ENCODE results near the gene NAA11. TPM values are rescaled to one million over a fixed set of nuclear protein-coding genes. Genes with fewer than 3 reads are reported as not detected.

Gene NAA11
- total and polyA plus RNA-seq, 4 donors = not detected

DNA sequence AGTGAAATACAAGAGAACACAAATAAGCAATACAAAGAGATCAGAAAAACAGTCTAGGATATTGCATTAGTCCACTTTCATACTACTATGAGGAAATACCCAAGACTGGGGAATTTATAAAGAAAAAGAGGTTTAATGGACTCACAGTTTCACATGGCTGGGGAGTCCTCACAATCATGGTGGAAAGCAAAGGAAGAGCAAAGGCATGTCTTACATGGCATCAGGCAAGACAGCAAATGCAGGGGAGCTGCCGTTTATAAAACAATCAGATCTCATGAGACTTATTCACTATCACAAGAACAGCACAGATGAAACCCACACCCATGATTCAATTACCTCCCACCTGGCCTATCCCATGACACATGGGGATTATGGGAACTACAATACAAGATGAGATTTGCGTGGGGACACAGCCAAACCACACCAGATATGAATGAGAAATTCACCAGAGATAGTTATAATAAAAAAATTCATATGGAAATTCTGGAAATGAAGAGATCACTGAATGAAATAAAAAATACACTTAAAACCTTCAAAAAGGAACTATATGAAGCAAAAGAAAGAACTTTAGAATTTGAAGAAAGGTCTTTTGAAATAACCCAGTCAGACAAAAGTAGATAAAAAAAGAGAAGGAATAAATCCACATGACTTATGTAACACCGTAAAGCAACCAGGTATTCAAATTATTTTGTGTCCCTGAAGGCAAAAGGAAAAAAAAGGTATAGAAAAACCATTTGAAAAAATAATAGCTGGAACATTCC is 16.2 kb upstream of the NAA11 start:
- 89 to 90% methylated on average over 3 of the region's 3 CpGs for WGBS, 2 donors
- Histone ChIP-seq H3K4me3 (no peak overlapping the region), H3K4me1 (ENCODE audit: control insufficient read depth in 5 of 5, insufficient read depth in 5 of 5, low read length in 5 of 5) (no peaks in the 10 kb centered on the region), H3K36me3 (ENCODE audit: control insufficient read depth in 4 of 4, insufficient read depth in 4 of 4, low read length in 4 of 4) (no peaks in the 10 kb centered on the region), H3K9me3 (ENCODE audit: control insufficient read depth in 4 of 4, insufficient read depth in 3 of 4, low read length in 3 of 4) (peaks cover 0 to 6% (median 3%) of the 10 kb centered on the region in 4 donors), H3K27me3 (ENCODE audit: control insufficient read depth in 3 of 3, insufficient read depth in 3 of 3, low read length in 2 of 3) (no peaks in the 10 kb centered on the region), H3K9ac (ENCODE audit: insufficient read depth in 1 of 2, low read length in 2 of 2) (no peak overlapping the region), H3K27ac (ENCODE audit: low read depth in 1 of 2, low read length in 1 of 2) (no peak overlapping the region)
- DNase-seq (no peak), ATAC-seq (ENCODE audit: insufficient read depth, low FRiP score) (no peak)
- TF ChIP-seq, protein P1, sequence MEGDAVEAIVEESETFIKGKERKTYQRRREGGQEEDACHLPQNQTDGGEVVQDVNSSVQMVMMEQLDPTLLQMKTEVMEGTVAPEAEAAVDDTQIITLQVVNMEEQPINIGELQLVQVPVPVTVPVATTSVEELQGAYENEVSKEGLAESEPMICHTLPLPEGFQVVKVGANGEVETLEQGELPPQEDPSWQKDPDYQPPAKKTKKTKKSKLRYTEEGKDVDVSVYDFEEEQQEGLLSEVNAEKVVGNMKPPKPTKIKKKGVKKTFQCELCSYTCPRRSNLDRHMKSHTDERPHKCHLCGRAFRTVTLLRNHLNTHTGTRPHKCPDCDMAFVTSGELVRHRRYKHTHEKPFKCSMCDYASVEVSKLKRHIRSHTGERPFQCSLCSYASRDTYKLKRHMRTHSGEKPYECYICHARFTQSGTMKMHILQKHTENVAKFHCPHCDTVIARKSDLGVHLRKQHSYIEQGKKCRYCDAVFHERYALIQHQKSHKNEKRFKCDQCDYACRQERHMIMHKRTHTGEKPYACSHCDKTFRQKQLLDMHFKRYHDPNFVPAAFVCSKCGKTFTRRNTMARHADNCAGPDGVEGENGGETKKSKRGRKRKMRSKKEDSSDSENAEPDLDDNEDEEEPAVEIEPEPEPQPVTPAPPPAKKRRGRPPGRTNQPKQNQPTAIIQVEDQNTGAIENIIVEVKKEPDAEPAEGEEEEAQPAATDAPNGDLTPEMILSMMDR (IDR thresholded peaks at IDR 0.05; ENCODE audit: control extremely low read depth, extremely low read depth) = no peak

DNA sequence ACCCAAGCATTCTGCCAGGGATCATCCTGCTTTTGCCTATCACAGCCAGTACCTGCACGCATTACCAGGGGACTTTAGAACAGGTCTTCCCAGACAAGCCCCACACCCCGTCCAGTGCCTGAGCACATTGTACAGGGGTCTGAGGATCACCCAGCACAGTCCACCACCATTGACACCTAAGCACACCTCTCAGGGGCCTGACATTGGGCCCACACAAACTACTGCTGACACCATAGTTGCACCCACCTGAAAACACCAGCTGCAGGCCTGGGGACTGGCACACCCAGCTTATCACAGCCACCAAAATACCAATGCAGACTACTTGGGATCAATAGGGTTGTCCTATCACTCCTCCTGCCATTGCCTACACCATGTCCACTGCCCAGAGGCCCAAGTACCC is 14.7 kb upstream of the NAA11 start:
- no peak for DNase-seq
- ATAC-seq (ENCODE audit: insufficient read depth, low FRiP score) = no peak
- no peaks in the 10 kb centered on the region for H3K27me3 ChIP-seq (ENCODE audit: control insufficient read depth in 3 of 3, insufficient read depth in 3 of 3, low read length in 2 of 3)
- peaks cover 0 to 6% (median 3%) of the 10 kb centered on the region in 4 donors for H3K9me3 ChIP-seq (ENCODE audit: control insufficient read depth in 4 of 4, insufficient read depth in 3 of 4, low read length in 3 of 4)
- H3K4me3 ChIP-seq = no peak overlapping the region
- TF ChIP-seq, protein P1 (IDR thresholded peaks at IDR 0.05; ENCODE audit: control extremely low read depth, extremely low read depth) = no peak
- H3K9ac ChIP-seq (ENCODE audit: insufficient read depth in 1 of 2, low read length in 2 of 2) = no peak overlapping the region
- no peaks in the 10 kb centered on the region for H3K36me3 ChIP-seq (ENCODE audit: control insufficient read depth in 4 of 4, insufficient read depth in 4 of 4, low read length in 4 of 4)
- WGBS, 2 donors = 93 to 95% methylated on average over 2 of the region's 2 CpGs
- H3K27ac ChIP-seq (ENCODE audit: low read depth in 1 of 2, low read length in 1 of 2) = no peak overlapping the region
- H3K4me1 ChIP-seq (ENCODE audit: control insufficient read depth in 5 of 5, insufficient read depth in 5 of 5, low read length in 5 of 5) = no peaks in the 10 kb centered on the region

DNA sequence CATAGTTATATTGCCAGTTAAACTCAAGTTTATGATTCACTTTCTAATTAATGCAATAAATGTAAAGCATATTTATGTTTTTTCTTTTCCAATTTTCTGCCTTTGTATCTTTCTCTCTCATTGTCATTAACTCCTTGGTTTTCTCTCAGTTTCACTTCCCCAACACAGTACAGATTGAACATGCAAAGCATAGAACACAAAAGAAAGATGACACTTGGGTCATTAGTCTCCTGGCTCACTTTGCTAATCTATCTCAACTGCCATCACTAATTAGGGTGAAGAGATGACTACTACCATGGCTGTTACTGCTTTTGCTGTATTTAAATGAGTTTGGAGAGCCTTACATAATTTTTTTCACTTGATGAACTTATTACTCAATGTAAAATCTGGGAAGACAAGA is 12.3 kb upstream of the NAA11 start:
- TF ChIP-seq, protein P1 (IDR thresholded peaks at IDR 0.05; ENCODE audit: control extremely low read depth, extremely low read depth) = no peak
- no peaks in the 10 kb centered on the region for H3K36me3 ChIP-seq (ENCODE audit: control insufficient read depth in 4 of 4, insufficient read depth in 4 of 4, low read length in 4 of 4)
- H3K27me3 ChIP-seq (ENCODE audit: control insufficient read depth in 3 of 3, insufficient read depth in 3 of 3, low read length in 2 of 3) = no peaks in the 10 kb centered on the region
- no peak for ATAC-seq (ENCODE audit: insufficient read depth, low FRiP score)
- peaks cover 0 to 4% (median 2%) of the 10 kb centered on the region in 4 donors for H3K9me3 ChIP-seq (ENCODE audit: control insufficient read depth in 4 of 4, insufficient read depth in 3 of 4, low read length in 3 of 4)
- no peak overlapping the region for H3K9ac ChIP-seq (ENCODE audit: insufficient read depth in 1 of 2, low read length in 2 of 2)
- H3K4me1 ChIP-seq (ENCODE audit: control insufficient read depth in 5 of 5, insufficient read depth in 5 of 5, low read length in 5 of 5) = no peaks in the 10 kb centered on the region
- H3K4me3 ChIP-seq = no peak overlapping the region
- no peak overlapping the region for H3K27ac ChIP-seq (ENCODE audit: low read depth in 1 of 2, low read length in 1 of 2)
- DNase-seq = no peak

DNA sequence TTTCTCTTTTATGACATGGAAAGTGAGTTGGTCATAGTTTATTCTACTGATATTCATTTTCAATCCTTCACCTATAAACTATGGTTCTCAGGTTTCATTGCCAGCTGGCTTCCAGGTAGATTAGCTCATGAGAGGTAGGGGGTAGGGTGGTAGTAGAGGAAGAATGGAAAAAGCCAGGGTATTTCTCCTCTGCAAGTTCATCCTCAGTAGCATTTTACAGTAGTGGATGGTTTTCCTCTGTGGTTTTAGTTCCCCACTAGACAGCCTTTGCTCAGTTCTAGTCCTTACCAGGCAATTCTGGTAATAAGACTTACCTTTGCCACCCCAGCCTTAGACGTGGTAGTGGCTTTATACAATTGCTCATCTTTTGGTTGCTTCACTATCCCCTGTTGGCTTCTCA is 8.9 kb upstream of the NAA11 start:
- no peak overlapping the region for H3K9ac ChIP-seq (ENCODE audit: insufficient read depth in 1 of 2, low read length in 2 of 2)
- no peak overlapping the region for H3K27ac ChIP-seq (ENCODE audit: low read depth in 1 of 2, low read length in 1 of 2)
- H3K4me3 ChIP-seq = no peak overlapping the region
- 43 to 45% methylated on average over 1 of the region's 1 CpG for WGBS, 2 donors
- H3K4me1 ChIP-seq (ENCODE audit: control insufficient read depth in 5 of 5, insufficient read depth in 5 of 5, low read length in 5 of 5) = no peaks in the 10 kb centered on the region
- TF ChIP-seq, protein P1 (IDR thresholded peaks at IDR 0.05; ENCODE audit: control extremely low read depth, extremely low read depth) = no peak
- ATAC-seq (ENCODE audit: insufficient read depth, low FRiP score) = no peak
- DNase-seq = no peak
- H3K36me3 ChIP-seq (ENCODE audit: control insufficient read depth in 4 of 4, insufficient read depth in 4 of 4, low read length in 4 of 4) = no peaks in the 10 kb centered on the region
- H3K9me3 ChIP-seq (ENCODE audit: control insufficient read depth in 4 of 4, insufficient read depth in 3 of 4, low read length in 3 of 4) = no peaks in the 10 kb centered on the region
- no peaks in the 10 kb centered on the region for H3K27me3 ChIP-seq (ENCODE audit: control insufficient read depth in 3 of 3, insufficient read depth in 3 of 3, low read length in 2 of 3)

Measured in lung (tissue), 12 donors.